Right ventricle myocardium inferior (tissue), 1 donor: ENCODE data around the gene TLE7. TPM values are rescaled to one million over a fixed set of nuclear protein-coding genes. Genes with fewer than 3 reads are reported as not detected.

Experiments used
- ATAC-seq: fragments of 200-7000 bp; cut with Tn5 transposase; one replicate; pipeline ENCODE4 v1.9.1; 2020; ENCODE audit warnings: mild to moderate bottlenecking, moderate library complexity
- DNase-seq: peaks from one replicate; pipeline ENCODE4 v3.0.0; 2021; ENCODE audit errors: missing footprints
- intact Hi-C: fragments of 100-400 bp; cut with DNase I; formaldehyde crosslinking; loops from one replicate; pipeline ENCODE4 v1.11.0; 2022
- total RNA-seq: library from RNA; stranded (reverse); fragmentation: NEBNext Ultra II Directional; extraction: Animal tissue kit (Norgen Biotek cat#: 25700); gene quantifications from one replicate; pipeline ENCODE4 v1.2.1, GENCODE V29; 2021
- donor health status: DM: no; HTN: yes; CAD: no; lungs with severe emphysema.

TLE7 gene
- total RNA-seq, 1 donor from 2014 or later: not detected

DNA sequence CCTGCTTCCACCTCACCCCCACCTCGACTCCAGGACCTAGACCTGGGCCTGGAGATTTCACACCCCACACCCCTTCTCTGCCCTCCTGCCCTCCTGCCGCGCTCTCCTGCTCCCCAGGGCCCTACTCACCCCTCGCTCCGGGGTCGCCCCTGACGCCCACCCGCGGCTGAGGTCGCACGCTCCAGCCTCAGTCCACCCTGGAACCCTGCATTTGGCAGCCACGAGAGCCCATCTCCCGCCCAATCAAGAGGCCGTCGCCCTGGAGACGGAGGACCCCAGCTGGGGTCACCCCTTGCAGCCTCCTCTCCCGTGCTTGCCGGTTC, 16.1 kb downstream of the TLE7 start:
- no peak for ATAC-seq
- no peak for DNase-seq
- intact Hi-C loops: no loop called here

DNA sequence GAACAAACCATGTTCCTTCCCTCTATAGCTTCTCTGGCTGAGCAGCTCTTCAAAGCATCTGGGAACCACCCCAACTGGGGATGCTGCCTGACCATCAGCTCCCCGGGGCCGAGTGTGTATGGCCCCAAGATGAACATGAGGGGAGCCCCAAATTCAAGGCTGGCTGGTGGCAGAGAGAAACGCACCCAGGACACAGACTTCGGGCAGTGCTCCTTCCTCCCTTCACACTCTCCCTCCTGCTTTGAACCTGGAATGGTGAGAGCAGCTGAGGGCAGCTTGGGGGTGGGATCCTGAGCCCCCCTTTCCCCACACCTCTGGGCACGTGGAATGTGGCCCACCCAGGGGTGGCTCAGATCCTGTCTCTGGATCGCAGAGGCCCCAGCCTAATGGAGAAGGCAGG, 17.2 kb downstream of the TLE7 start:
- intact Hi-C loops: no loop called here

DNA sequence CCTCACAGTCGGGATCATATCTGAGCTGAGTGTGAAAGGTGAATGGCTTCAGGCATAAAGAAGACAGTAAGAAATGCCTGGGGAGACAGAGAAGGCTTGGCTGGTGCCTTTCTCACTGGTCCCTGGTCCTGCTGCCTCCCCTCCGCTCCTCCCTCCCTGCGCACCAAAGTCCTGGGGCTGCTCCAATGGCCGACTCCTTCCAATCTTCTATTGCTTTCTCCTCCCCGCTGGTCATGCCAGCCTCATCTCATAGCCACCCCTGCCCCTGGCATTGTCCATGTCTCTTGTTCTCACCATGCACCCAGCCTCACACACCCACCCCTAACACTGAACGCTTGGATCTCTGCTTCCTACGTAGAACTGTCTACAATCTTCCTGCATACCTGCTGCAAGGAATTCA, 18.0 kb downstream of the TLE7 start:
- intact Hi-C loops: no loop called here
- ATAC-seq (no peak), DNase-seq (no peak)

More for the DNA sequence above, 17.2 kb downstream of the TLE7 start:
- ATAC-seq: no peak
- DNase-seq: no peak

DNA sequence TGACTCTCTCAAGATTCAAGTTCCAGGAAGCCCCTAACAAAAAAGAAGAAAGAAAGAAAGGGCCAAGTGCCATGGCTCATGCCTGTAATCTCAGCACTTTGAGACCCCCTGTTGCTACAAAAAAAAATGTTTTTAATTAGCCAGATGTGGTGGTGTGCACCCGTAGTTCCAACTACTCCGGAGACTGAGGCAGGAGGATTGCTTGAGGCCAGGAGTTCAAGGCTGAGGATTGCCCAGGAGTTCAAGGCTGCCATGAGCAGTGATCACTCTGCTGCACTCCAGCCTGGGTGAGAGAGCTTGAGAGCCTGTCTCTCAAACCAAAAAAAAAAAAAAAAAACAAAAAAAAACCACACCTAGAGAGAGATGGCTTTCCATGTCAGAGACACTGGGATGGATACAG, 18.8 kb downstream of the TLE7 start:
- no peak for DNase-seq
- intact Hi-C loops: no loop called here
- ATAC-seq: no peak

DNA sequence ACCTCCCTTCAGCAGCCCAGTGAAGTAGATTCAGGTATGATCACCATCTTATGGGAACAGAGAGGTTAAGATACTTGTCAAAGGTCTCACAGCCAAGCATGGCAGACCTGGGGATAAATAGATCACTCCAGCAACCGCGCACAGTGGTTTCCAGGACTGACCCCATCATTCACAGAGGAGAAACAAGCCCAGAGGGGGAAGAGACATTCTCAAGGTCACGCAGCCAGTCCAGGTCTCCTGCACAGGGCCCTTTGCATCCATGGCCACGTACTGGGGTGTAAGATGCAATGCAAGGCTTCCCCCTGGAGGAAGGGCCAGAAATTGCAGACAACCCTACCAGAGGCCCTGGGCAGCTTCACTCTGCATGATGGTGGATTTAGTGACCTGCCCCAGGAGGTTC, 19.9 kb downstream of the TLE7 start:
- DNase-seq (no peak), ATAC-seq (no peak)
- intact Hi-C loops: no loop called here

DNA sequence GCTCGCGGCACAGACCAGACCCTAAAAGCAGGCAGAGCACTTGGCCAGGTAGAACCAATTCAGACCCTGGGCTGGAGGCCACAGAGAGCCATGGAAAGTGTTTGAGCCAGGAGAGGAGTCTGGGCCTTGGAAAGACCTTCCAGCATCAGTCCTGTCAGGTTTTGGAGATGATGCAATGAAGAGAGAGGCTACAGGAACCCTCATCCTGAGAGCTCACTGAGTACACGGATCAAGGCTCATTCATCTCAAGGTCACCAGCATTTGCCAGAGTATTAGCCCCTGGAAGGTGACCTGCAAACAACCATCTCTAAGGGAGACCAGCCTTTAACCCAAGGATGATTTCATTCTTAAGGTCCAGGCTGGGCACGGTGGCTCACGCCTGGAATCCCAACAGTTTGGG, 27.8 kb downstream of the TLE7 start:
- ATAC-seq: no peak
- no peak for DNase-seq
- intact Hi-C loops: loop anchor here (10.0 kb wide), 1 partner anchor 201 kb away; no protein-coding TSS in a partner anchor

DNA sequence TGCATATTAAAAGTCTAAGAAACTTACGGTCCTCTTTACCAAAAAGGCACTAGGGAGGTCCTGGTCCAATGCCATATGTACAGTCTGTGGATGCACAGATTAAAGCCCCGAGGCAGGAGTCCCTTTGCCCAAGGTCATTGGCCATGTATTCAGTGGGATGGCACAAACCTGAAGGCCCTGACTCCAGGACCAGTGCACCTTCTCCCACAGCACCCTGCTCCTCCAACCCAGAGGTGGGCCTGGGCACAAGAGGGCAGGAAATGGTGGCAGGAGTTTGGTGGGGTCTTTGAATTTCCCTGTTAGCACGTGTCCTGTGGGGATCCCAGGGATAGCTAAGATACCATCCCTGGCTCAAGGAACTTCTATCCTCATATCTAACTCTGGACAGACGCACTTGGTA, 28.5 kb downstream of the TLE7 start:
- DNase-seq (no peak), ATAC-seq (no peak)
- intact Hi-C loops: loop anchor here (1.0 to 10.0 kb wide), 2 partner anchors 86 to 201 kb away; no protein-coding TSS in a partner anchor

DNA sequence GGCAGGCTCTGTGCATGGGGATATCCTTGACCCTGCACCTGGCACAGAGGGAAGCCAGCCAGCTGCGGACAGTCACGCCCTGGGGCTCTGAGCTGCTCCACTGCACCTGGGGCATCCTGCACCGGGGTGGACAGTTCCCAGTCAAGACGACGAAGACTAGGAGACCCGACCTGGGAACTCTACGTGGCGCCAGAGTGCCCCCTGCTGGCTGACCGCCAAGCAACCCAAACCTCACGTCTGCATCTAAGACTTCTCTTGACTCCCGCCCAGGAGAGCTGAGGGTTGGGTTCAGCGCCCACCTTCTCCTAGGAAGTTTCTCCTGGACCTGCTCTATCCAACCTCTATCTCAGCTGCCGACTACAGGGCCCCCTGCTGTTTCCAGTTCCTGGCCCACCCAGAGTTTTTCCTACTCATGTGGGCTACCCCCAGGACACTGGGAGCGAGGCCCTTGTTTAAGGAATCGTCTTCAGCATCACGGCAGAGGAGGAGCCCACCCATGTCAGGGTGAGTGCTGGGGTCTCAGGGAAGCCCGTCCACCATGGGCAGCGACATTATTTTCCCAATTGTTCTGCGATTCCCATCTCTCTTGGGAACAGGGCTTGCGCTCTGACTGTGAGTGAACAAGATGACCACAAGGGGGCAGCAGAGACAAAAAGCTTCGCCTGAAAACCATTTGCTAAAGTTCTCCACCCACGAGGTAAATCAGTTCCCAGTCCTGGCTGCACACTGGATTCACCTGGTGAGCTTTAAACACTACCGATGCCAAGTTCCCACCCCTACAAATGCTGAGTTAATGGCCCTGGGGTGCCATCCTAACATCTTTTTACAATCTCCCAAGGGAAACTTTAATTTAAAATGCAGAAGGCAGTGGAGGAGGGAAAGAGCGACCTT, 29.3 kb downstream of the TLE7 start:
- ATAC-seq: peak; percentile 44
- DNase-seq: no peak
- intact Hi-C loops: loop anchor here (1.0 to 10.0 kb wide), 2 partner anchors 87 to 202 kb away; no protein-coding TSS in a partner anchor

DNA sequence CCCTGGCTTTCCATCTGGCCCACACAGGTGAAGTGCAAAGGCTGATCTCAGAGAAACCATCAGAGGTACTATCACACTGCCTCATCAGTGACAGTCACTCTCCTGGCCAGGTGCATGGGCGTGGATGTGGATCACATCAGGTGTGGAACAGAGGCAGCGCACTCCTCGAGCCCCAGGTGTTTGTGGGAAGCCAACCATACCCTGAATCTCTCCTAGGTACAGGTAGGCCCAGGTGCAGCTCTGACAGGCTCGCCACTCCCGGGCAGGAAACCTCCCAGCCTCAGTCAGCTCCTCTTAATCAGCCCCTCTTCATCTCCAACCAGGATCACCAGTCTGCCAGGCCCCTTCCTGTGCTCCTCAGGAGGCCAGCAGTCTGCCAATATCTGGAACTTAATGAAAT, 31.7 kb downstream of the TLE7 start:
- DNase-seq (no peak), ATAC-seq (no peak)
- intact Hi-C loops: loop anchor here (10.0 kb wide), 1 partner anchor 205 kb away; no protein-coding TSS in a partner anchor

DNA sequence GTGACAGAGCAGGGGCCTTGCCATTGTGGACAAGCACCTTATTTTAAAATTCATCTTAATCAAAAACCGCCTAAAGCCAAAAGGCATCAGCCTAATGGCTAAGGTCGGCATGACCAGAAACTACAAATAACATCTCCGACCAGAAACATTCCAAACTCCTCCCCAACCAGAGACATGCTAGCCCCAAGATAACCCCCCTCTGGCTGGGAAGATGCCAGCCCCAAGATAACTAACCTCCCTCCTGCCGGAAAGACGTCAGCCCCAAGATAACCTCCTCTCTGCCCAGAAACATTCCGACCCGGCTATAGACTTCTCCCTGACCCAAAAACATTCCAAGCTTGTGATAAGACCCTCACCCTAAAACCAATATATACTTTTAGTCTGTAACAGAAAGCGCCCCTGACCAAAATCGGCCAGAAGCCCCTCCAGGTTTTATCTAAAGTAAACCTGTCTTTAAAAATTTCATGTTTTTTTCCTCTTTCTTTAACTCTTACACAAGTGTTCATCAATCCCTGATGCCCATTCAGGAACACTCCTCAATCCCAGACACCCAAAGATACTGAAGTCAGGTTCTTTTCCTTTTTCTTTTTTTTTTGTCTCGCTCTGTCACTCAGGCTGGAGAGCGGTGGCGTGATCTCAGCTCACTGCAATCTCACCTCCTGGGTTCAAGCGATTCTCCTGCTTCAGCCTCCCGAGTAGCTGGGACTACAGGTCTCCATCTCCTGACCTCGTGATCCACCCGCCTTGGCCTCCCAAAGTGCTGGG, 32.7 kb downstream of the TLE7 start:
- DNase-seq (no peak), ATAC-seq (no peak)
- intact Hi-C loops: no loop called here

DNA sequence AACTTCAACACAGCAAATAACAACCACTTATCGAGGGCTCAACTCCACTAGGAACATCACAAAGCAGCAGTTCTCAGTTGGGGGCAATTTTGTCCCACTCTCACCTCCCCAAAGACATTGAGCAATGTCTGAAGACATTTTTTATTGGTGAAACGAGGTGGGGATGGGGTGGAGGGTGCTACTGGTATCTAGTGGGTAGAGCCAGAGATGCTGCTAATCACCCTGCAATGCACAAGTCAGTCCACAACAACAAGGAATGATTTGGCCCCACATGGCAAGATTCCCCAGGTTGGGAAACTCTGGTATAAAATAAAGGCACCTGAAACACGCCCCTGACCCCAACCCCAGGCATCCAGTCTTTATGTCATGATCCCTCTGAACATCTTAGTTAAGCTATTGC, 33.3 kb downstream of the TLE7 start:
- intact Hi-C loops: no loop called here
- DNase-seq: no peak
- ATAC-seq: no peak

DNA sequence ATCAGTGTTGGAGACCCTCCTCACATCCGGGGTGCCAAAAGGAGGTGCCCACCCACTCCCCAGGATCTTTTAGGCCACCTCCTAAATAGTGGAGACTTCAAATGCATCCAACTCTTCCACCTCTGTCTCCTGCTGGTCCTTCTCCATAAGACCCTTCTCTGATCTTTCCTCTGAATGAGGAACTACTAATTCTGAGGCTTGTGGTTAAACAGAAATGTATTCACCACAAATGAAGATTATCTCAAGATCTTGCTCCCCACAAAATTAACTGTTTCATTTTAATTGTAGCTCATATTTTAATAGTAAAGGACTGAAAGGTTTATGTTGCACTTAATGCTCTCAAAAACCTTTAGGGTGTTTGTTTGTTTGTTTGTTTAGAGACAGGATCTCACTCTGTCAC, 34.1 kb downstream of the TLE7 start:
- intact Hi-C loops: no loop called here
- ATAC-seq (no peak), DNase-seq (no peak)

DNA sequence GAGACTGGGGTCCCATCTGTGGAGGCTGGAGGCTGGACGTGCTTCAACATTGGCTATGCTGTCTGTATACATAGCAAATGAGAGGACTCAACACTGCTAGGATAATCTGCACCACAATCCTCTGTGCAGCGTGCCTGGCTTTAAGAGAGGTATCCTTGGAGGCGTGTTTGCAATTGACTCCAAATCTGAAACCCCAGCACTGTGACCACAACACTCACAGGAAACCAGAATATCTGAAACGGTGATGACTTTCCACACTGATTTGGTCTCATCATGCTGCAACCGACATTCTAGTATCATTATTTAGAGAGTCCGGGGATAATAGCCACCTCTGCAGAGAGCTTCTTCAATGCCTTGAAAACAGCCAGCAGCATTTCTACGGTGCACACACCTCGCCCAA, 35.1 kb downstream of the TLE7 start:
- intact Hi-C loops: no loop called here
- DNase-seq (no peak), ATAC-seq (no peak)

DNA sequence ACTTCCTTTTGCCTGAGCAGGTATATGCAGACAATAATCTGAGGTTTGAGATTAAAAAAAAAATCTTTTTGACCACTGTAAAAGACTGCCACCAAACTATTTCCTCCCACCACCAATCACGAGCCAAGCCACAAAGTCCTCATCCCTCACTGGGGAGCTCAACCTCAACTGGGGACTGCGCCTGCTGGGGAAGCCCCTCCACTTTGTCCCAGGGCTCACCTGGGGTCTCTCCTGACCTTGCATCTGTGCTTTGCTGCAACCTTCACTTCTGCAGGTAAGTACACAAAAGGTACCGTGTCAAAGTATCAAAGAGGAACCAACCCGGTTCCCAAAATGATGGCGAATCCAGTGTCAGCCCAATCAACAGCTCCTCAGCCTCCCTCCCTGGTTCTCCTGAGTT, 35.5 kb downstream of the TLE7 start:
- intact Hi-C loops: no loop called here
- DNase-seq: no peak
- ATAC-seq: no peak

DNA sequence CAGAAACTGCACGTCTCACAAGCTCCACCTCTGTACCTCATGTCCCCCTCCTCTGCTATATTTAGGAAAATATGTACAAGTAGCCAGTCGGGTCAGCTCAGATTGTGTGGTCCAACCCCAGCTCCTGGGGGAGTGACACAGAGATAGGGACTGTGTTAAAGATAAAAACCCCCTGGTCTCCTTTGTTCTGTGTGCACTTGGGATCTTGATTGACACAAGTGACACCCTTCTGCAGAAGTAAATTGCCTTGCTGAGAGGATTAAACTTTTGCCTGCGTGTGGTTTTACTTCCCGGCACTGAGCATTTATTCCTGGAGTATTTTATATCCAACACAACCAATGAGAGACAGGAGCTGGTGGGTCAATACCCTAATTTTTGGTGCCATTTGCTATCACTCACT, 37.5 kb downstream of the TLE7 start:
- ATAC-seq: no peak
- intact Hi-C loops: no loop called here
- no peak for DNase-seq

DNA sequence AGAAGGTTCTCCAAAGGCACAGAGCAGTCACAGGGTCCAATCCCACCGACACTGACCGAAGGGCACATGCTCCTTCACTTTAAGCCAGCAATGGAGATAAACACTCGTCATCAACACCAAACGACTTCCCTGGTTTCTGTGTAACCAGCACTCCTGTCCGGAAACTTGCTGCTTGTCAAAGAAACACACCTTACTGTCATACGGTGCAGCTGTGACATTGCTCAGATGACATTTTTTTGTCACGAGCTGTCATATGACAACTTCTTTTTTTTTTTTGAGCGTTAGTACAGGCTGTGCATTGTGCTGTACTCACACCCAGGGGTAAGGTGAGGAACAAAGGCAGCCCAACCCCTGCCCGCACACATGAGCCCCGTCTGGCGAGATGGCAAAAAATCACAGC, 39.2 kb downstream of the TLE7 start:
- ATAC-seq (no peak), DNase-seq (no peak)
- intact Hi-C loops: no loop called here

DNA sequence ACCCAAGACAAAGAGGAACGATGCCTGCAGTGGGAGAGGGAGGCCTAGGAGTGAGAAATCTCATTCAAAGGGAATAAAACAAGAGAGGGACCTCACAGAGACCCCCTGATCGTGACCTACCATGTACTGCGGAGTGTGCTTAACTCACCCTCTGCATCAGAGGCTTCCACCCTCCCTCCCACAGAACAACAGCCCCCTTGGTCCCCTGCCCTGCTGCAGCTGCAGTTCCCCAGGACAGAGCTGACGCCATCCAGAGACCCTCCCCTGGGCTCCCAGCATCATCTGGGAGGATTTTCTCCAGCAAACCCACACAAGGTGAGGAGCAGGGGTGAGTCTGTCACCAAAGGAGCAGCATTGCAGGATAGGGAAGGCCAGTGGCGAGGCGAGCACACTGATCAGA, 39.8 kb downstream of the TLE7 start:
- ATAC-seq: no peak
- intact Hi-C loops: no loop called here
- DNase-seq: no peak

DNA sequence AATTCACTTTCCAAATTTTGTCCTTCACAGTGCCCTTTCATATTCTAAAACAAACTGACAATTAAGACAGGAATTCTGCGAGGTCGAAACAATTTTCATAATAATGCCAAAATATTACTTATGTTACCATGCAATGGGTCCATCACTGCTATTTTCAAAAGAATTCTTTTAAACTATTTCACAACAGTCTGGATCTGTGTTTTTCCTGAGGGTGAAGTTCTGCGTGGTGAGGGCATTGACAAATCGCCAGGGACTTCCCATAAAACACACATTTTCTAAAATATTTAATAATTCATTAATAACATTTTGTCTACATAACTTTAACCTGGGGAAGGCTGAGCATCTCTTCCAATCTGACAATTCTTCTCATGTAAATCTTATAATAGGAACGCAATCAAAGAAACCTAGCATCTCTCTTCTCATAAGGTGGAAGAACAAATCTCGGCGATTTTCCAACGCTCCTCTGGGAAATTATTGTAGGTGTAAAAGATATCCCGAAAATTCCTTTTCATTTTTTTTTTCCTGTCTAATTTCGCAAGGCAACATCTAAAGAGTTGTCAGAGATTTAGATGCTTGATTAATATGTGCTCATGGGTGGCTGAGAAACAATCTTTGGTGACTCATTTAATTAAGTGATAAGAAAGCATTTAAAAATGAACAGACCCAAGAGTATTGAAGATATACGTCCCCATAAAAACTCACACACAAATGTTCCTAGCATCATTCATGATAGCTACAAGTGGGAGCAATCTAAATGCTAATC, 41.9 kb downstream of the TLE7 start:
- ATAC-seq (no peak), DNase-seq (no peak)
- intact Hi-C loops: no loop called here

DNA sequence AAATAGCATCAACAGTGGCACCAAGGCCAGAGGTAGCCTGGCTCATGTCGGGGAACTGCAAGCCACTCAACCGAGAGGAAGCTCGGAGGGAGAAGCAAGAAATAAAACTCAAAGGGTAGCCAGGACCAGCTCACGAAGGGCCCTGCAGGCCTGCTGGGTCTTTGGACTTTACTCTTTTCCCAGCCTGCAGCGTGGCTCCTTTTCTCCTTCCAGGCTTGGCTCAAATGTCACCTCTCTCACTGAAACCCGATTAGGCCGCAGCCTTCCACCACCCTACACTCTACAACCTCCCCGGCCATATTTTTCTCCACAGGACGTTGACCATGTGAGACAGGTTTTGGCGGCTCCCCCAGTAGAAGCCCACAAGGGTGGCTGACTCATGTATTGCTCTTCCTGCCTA, 45.3 kb downstream of the TLE7 start:
- intact Hi-C loops: no loop called here
- no peak for DNase-seq
- no peak for ATAC-seq
